Measurements from ENCODE around the gene KCNS3. TPM values are rescaled to one million over a fixed set of nuclear protein-coding genes. Genes with fewer than 3 reads are reported as not detected.

KCNS3 gene
- total and polyA plus RNA-seq, 4 donors: 5.4 to 15.0 (median 11.2) TPM

- ATAC-seq (ENCODE audit: low FRiP score) (no peak), DNase-seq (no peak)
- no peaks in the 10 kb centered on the region for H3K36me3 ChIP-seq (ENCODE audit: control insufficient read depth in 1 of 2, insufficient read depth in 2 of 2, low read length in 1 of 2)
- intact Hi-C loops (cut with DNase I): no loop called here
- H3K4me3 ChIP-seq (ENCODE audit: low read length in 2 of 2): no peak overlapping the region
- H3K4me1 ChIP-seq (ENCODE audit: control insufficient read depth in 1 of 2, insufficient read depth in 2 of 2, low read length in 2 of 2): peaks cover 0 to 3% of the 10 kb centered on the region in 2 donors
- H3K27me3 ChIP-seq (ENCODE audit: control insufficient read depth in 1 of 2, insufficient read depth in 2 of 2, low read length in 1 of 2): no peaks in the 10 kb centered on the region
- 84 to 88% methylated on average over 1 of the region's 1 CpG for WGBS, 2 donors
- no peak overlapping the region for H3K27ac ChIP-seq (ENCODE audit: low read depth in 1 of 2, low read length in 2 of 2)
- no peaks in the 10 kb centered on the region for H3K9me3 ChIP-seq (ENCODE audit: control insufficient read depth, low read length)
Measured at GRCh38 chr2:17915811-17916518, 37.5 kb downstream of the KCNS3 start.

- no peak for DNase-seq
- Histone ChIP-seq H3K27ac (ENCODE audit: low read depth in 1 of 2, low read length in 2 of 2) (no peak overlapping the region), H3K4me1 (ENCODE audit: control insufficient read depth in 1 of 2, insufficient read depth in 2 of 2, low read length in 2 of 2) (peaks cover 0 to 3% of the 10 kb centered on the region in 2 donors), H3K9me3 (ENCODE audit: control insufficient read depth, low read length) (no peaks in the 10 kb centered on the region), H3K36me3 (ENCODE audit: control insufficient read depth in 1 of 2, insufficient read depth in 2 of 2, low read length in 1 of 2) (no peaks in the 10 kb centered on the region), H3K4me3 (ENCODE audit: low read length in 2 of 2) (no peak overlapping the region), H3K27me3 (ENCODE audit: control insufficient read depth in 1 of 2, insufficient read depth in 2 of 2, low read length in 1 of 2) (no peaks in the 10 kb centered on the region)
- intact Hi-C loops (cut with DNase I): no loop called here
- no peak for ATAC-seq (ENCODE audit: low FRiP score)
Measured at GRCh38 chr2:17916584-17916983, 38.1 kb downstream of the KCNS3 start.

GRCh38 chr2:17918789-17919188, 40.3 kb downstream of the KCNS3 start:
- Histone ChIP-seq H3K9me3 (ENCODE audit: control insufficient read depth, low read length) (no peaks in the 10 kb centered on the region), H3K27ac (ENCODE audit: low read depth in 1 of 2, low read length in 2 of 2) (no peak overlapping the region), H3K27me3 (ENCODE audit: control insufficient read depth in 1 of 2, insufficient read depth in 2 of 2, low read length in 1 of 2) (no peaks in the 10 kb centered on the region), H3K4me1 (ENCODE audit: control insufficient read depth in 1 of 2, insufficient read depth in 2 of 2, low read length in 2 of 2) (peaks cover 0 to 3% of the 10 kb centered on the region in 2 donors), H3K4me3 (ENCODE audit: low read length in 2 of 2) (no peak overlapping the region), H3K36me3 (ENCODE audit: control insufficient read depth in 1 of 2, insufficient read depth in 2 of 2, low read length in 1 of 2) (no peaks in the 10 kb centered on the region)
- intact Hi-C loops (cut with DNase I): no loop called here
- DNase-seq (no peak), ATAC-seq (ENCODE audit: low FRiP score) (no peak)
- 7 to 11% methylated on average over 1 of the region's 1 CpG for WGBS, 2 donors

- peaks cover 0 to 5% of the 10 kb centered on the region in 2 donors for H3K36me3 ChIP-seq (ENCODE audit: control insufficient read depth in 1 of 2, insufficient read depth in 2 of 2, low read length in 1 of 2)
- ATAC-seq (ENCODE audit: low FRiP score): no peak
- peaks cover 4 to 5% of the 10 kb centered on the region in 2 donors for H3K4me1 ChIP-seq (ENCODE audit: control insufficient read depth in 1 of 2, insufficient read depth in 2 of 2, low read length in 2 of 2)
- H3K27ac ChIP-seq (ENCODE audit: low read depth in 1 of 2, low read length in 2 of 2): no peak overlapping the region
- no peak for DNase-seq
- no peaks in the 10 kb centered on the region for H3K9me3 ChIP-seq (ENCODE audit: control insufficient read depth, low read length)
- no peaks in the 10 kb centered on the region for H3K27me3 ChIP-seq (ENCODE audit: control insufficient read depth in 1 of 2, insufficient read depth in 2 of 2, low read length in 1 of 2)
- intact Hi-C loops (cut with DNase I): loop anchor here in 1 of 2 donors (5.0 kb wide), 1 partner anchor 53 kb away; the partner anchor contains the start of gene KCNS3
- no peak overlapping the region for H3K4me3 ChIP-seq (ENCODE audit: low read length in 2 of 2)
- WGBS, 2 donors: 90 to 91% methylated on average over 4 of the region's 4 CpGs
Measured at GRCh38 chr2:17930773-17931172, 52.3 kb downstream of the KCNS3 start.

GRCh38 chr2:17933256-17933655, 54.8 kb downstream of the KCNS3 start:
- H3K27ac ChIP-seq (ENCODE audit: low read depth in 1 of 2, low read length in 2 of 2): no peak overlapping the region
- intact Hi-C loops (cut with DNase I): loop anchor here in 1 of 2 donors (5.0 kb wide), 1 partner anchor 56 kb away; the partner anchor contains the start of gene KCNS3
- no peak overlapping the region for H3K4me3 ChIP-seq (ENCODE audit: low read length in 2 of 2)
- H3K27me3 ChIP-seq (ENCODE audit: control insufficient read depth in 1 of 2, insufficient read depth in 2 of 2, low read length in 1 of 2): no peaks in the 10 kb centered on the region
- no peak for DNase-seq
- 70 to 85% methylated on average over 3 of the region's 3 CpGs for WGBS, 2 donors
- ATAC-seq (ENCODE audit: low FRiP score): no peak
- H3K9me3 ChIP-seq (ENCODE audit: control insufficient read depth, low read length): peaks cover under 1% of the 10 kb centered on the region
- peaks cover 0 to 5% of the 10 kb centered on the region in 2 donors for H3K36me3 ChIP-seq (ENCODE audit: control insufficient read depth in 1 of 2, insufficient read depth in 2 of 2, low read length in 1 of 2)
- H3K4me1 ChIP-seq (ENCODE audit: control insufficient read depth in 1 of 2, insufficient read depth in 2 of 2, low read length in 2 of 2): peaks cover 5 to 7% of the 10 kb centered on the region in 2 donors

GRCh38 chr2:17934721-17935120, 56.3 kb downstream of the KCNS3 start:
- Histone ChIP-seq H3K27ac (ENCODE audit: low read depth in 1 of 2, low read length in 2 of 2) (peak overlapping the region; percentile 88 to 89), H3K9me3 (ENCODE audit: control insufficient read depth, low read length) (peaks cover 2% of the 10 kb centered on the region), H3K4me1 (ENCODE audit: control insufficient read depth in 1 of 2, insufficient read depth in 2 of 2, low read length in 2 of 2) (peaks cover 5 to 7% of the 10 kb centered on the region in 2 donors), H3K4me3 (ENCODE audit: low read length in 2 of 2) (peak overlapping the region in 1 of 2 donors; percentile 5), H3K27me3 (ENCODE audit: control insufficient read depth in 1 of 2, insufficient read depth in 2 of 2, low read length in 1 of 2) (no peaks in the 10 kb centered on the region), H3K36me3 (ENCODE audit: control insufficient read depth in 1 of 2, insufficient read depth in 2 of 2, low read length in 1 of 2) (peaks cover 0 to 5% of the 10 kb centered on the region in 2 donors)
- WGBS, 2 donors: 8 to 11% methylated on average over 3 to 4 of the region's 4 CpGs
- intact Hi-C loops (cut with DNase I): loop anchor here in 1 of 2 donors (5.0 kb wide), 2 partner anchors 43 to 57 kb away; partner anchors contain the start of gene KCNS3
- DNase-seq (peak; percentile 81 to 85), ATAC-seq (ENCODE audit: low FRiP score) (peak; percentile 85)

- no peak for DNase-seq
- no peaks in the 10 kb centered on the region for H3K27me3 ChIP-seq (ENCODE audit: control insufficient read depth in 1 of 2, insufficient read depth in 2 of 2, low read length in 1 of 2)
- no peak for ATAC-seq (ENCODE audit: low FRiP score)
- WGBS, 2 donors: 44 to 51% methylated on average over 6 of the region's 6 CpGs
- H3K36me3 ChIP-seq (ENCODE audit: control insufficient read depth in 1 of 2, insufficient read depth in 2 of 2, low read length in 1 of 2): peaks cover 0 to 5% of the 10 kb centered on the region in 2 donors
- peak overlapping the region; percentile 5 to 32 for H3K4me3 ChIP-seq (ENCODE audit: low read length in 2 of 2)
- intact Hi-C loops (cut with DNase I): loop anchor here in 1 of 2 donors (5.0 kb wide), 1 partner anchor 42 kb away; no protein-coding TSS in a partner anchor
- peak overlapping the region in 1 of 2 donors; percentile 89 for H3K27ac ChIP-seq (ENCODE audit: low read depth in 1 of 2, low read length in 2 of 2)
- peaks cover 2% of the 10 kb centered on the region for H3K9me3 ChIP-seq (ENCODE audit: control insufficient read depth, low read length)
- H3K4me1 ChIP-seq (ENCODE audit: control insufficient read depth in 1 of 2, insufficient read depth in 2 of 2, low read length in 2 of 2): peaks cover 5 to 7% of the 10 kb centered on the region in 2 donors
Measured at GRCh38 chr2:17935242-17935885, 56.9 kb downstream of the KCNS3 start.

GRCh38 chr2:17936599-17936998, 58.1 kb downstream of the KCNS3 start:
- ATAC-seq (ENCODE audit: low FRiP score): no peak
- no peaks in the 10 kb centered on the region for H3K27me3 ChIP-seq (ENCODE audit: control insufficient read depth in 1 of 2, insufficient read depth in 2 of 2, low read length in 1 of 2)
- no peak overlapping the region for H3K4me3 ChIP-seq (ENCODE audit: low read length in 2 of 2)
- DNase-seq: no peak
- peaks cover 0 to 4% of the 10 kb centered on the region in 2 donors for H3K36me3 ChIP-seq (ENCODE audit: control insufficient read depth in 1 of 2, insufficient read depth in 2 of 2, low read length in 1 of 2)
- peaks cover 2% of the 10 kb centered on the region for H3K9me3 ChIP-seq (ENCODE audit: control insufficient read depth, low read length)
- WGBS, 2 donors: 17 to 52% methylated on average over 1 of the region's 1 CpG
- H3K4me1 ChIP-seq (ENCODE audit: control insufficient read depth in 1 of 2, insufficient read depth in 2 of 2, low read length in 2 of 2): peaks cover 5 to 7% of the 10 kb centered on the region in 2 donors
- intact Hi-C loops (cut with DNase I): loop anchor here in 1 of 2 donors (5.0 kb wide), 1 partner anchor 41 kb away; no protein-coding TSS in a partner anchor
- H3K27ac ChIP-seq (ENCODE audit: low read depth in 1 of 2, low read length in 2 of 2): no peak overlapping the region
